DOHH2 (cell line): Measurements from ENCODE around the gene MILR1.

Source experiments
- EZH2phosphoT487 ChIP-seq: fragments of 200-600 bp; sonication (generic); IDR thresholded peaks from 2 replicates; pipeline ENCODE4 v1.6.1; 2017; ENCODE audit warnings: borderline replicate concordance, mild to moderate bottlenecking, antibody characterized with exemption, low read length, moderate library complexity, mixed read lengths
- TF ChIP-seq, protein P1 (sequence below): fragments of 200-600 bp; sonication (generic); IDR thresholded peaks from one replicate; pipeline ENCODE4 v1.5.1; 2014; ENCODE audit warnings: antibody characterized with exemption, mild to moderate bottlenecking, low read depth, low read length; ENCODE audit not compliant: poor library complexity, severe bottlenecking

DNA sequence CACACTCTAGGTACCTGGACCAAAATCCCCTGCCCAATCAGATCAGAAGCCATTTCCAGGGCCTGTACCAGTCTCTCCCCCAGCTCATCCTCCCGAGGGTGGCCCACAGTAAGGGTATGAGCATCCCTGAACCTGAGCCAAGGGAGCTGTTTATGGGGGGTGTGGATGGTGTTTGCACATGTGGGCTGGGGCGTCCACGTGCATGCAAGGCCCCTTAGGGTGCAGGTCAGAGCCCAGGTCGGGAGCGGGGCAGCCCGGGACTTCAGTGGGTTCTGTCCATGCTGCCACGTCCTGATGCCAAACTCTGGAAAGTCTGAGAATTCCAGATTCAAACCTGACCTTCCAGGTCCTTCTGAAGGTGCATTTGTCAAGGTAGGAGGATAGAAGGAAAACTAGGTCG is 9.8 kb downstream of the MILR1 start:
- TF ChIP-seq, protein P1, sequence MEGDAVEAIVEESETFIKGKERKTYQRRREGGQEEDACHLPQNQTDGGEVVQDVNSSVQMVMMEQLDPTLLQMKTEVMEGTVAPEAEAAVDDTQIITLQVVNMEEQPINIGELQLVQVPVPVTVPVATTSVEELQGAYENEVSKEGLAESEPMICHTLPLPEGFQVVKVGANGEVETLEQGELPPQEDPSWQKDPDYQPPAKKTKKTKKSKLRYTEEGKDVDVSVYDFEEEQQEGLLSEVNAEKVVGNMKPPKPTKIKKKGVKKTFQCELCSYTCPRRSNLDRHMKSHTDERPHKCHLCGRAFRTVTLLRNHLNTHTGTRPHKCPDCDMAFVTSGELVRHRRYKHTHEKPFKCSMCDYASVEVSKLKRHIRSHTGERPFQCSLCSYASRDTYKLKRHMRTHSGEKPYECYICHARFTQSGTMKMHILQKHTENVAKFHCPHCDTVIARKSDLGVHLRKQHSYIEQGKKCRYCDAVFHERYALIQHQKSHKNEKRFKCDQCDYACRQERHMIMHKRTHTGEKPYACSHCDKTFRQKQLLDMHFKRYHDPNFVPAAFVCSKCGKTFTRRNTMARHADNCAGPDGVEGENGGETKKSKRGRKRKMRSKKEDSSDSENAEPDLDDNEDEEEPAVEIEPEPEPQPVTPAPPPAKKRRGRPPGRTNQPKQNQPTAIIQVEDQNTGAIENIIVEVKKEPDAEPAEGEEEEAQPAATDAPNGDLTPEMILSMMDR, result no peak
- no peak for TF ChIP-seq EZH2phosphoT487
